Hepatocyte (in vitro differentiated cells): Measurements from ENCODE around the gene TAS2R60.

Source experiments
- CTCF ChIP-seq: fragments of 200-600 bp; sonication (generic); IDR thresholded peaks from 2 replicates; pipeline ENCODE4 v1.5.1; 2016; ENCODE audit warnings: antibody characterized with exemption, mild to moderate bottlenecking; ENCODE audit not compliant: poor library complexity
- EZH2 ChIP-seq: fragments of 200-600 bp; sonication (generic); IDR thresholded peaks from 2 replicates; pipeline ENCODE4 v1.6.1; 2016; ENCODE audit warnings: antibody characterized with exemption, mild to moderate bottlenecking, borderline replicate concordance

- TF ChIP-seq CTCF (no peak), EZH2 (no peak)
These were observed 44.6 kb upstream of the TAS2R60 start for GRCh38 chr7:143398616-143399015.
